K562 (cell line): Measurements from ENCODE around the gene ZNF197. TPM values are rescaled to one million over a fixed set of nuclear protein-coding genes. Genes with fewer than 3 reads are reported as not detected.

ENCODE experiments used
- C11orf30 ChIP-seq: fragments of 450-650 bp; IDR thresholded peaks from 2 replicates; pipeline ENCODE4 v1.6.1; 2016; ENCODE audit warnings: low read depth, mild to moderate bottlenecking
- CHD1 ChIP-seq: fragments of 200-600 bp; sonication (generic); IDR thresholded peaks from one replicate; pipeline ENCODE4 v1.6.1; 2012; ENCODE audit warnings: mild to moderate bottlenecking, moderate library complexity, low read length, inconsistent platforms
- CTBP1 ChIP-seq: fragments of 450-650 bp; IDR thresholded peaks from 2 replicates; pipeline ENCODE4 v1.6.1; 2016; ENCODE audit warnings: borderline replicate concordance
- E2F3 ChIP-seq: fragments of 250-450 bp; sonication (Bioruptor Pico); IDR thresholded peaks from 2 replicates; pipeline ENCODE4 v1.4.0; 2020; ENCODE audit warnings: mild to moderate bottlenecking
- FOXJ2 ChIP-seq: fragments of 200-800 bp; sonication (Bioruptor generic); IDR thresholded peaks from 2 replicates; pipeline ENCODE4 v1.6.1; 2016; ENCODE audit warnings: missing genetic modification characterization, missing compliant biosample characterization
- IFI16 ChIP-seq: fragments of 250-450 bp; sonication (Bioruptor Pico); IDR thresholded peaks from 2 replicates; pipeline ENCODE4 v2.1.2; 2022; ENCODE audit warnings: mild to moderate bottlenecking, inconsistent platforms
- KAT7 ChIP-seq: sonication (generic); formaldehyde crosslinking; IDR thresholded peaks from 2 replicates; pipeline ENCODE4 v1.8.0; 2022; ENCODE audit warnings: missing genetic modification reagents, mild to moderate bottlenecking, borderline replicate concordance
- MAZ ChIP-seq, 2 experiments: fragments of 450-650 bp in 1 of 2; sonication (generic) in 1 of 2; formaldehyde crosslinking; IDR thresholded peaks in 1 of 2; conservative IDR thresholded peaks in 1 of 2; 2 replicates each; pipeline versions ENCODE4 v1.4.0 to v1.5.0; 2020; ENCODE audit warnings: mild to moderate bottlenecking in 1 of 2, missing genetic modification reagents in 1 of 2
- MEF2D ChIP-seq: conservative IDR thresholded peaks from 2 replicates; pipeline ENCODE4 v1.6.1; 2016; ENCODE audit warnings: low read depth, missing genetic modification characterization, missing compliant biosample characterization
- MIER1 ChIP-seq: fragments of 450-650 bp; IDR thresholded peaks from 2 replicates; pipeline ENCODE4 v1.6.1; 2016; ENCODE audit warnings: antibody characterized with exemption, mild to moderate bottlenecking, low read depth
- NBN ChIP-seq: fragments of 450-650 bp; IDR thresholded peaks from 2 replicates; pipeline ENCODE4 v1.6.1; 2016; ENCODE audit warnings: low read depth, mild to moderate bottlenecking
- NR2F6 ChIP-seq: fragments of 450-650 bp; formaldehyde crosslinking; IDR thresholded peaks from 2 replicates; pipeline ENCODE4 v1.4.0; 2020; ENCODE audit warnings: mild to moderate bottlenecking
- PRMT5 ChIP-seq: sonication (generic); formaldehyde crosslinking; IDR thresholded peaks from 2 replicates; pipeline ENCODE4 v1.5.0; 2020; ENCODE audit warnings: missing genetic modification reagents
- RBM15 ChIP-seq: fragments of 200-400 bp; formaldehyde crosslinking; IDR thresholded peaks from 2 replicates; pipeline ENCODE4 v1.6.1; 2018; ENCODE audit warnings: mild to moderate bottlenecking, low read length, moderate library complexity; ENCODE audit not compliant: insufficient read depth
- SAFB ChIP-seq: fragments of 200-400 bp; formaldehyde crosslinking; IDR thresholded peaks from 2 replicates; pipeline ENCODE4 v1.6.1; 2017; ENCODE audit warnings: low read depth, low read length, borderline replicate concordance
- SMARCA4 ChIP-seq: fragments of 450-650 bp; IDR thresholded peaks from 2 replicates; pipeline ENCODE4 v1.6.1; 2016
- SREBF1 ChIP-seq: fragments of 150-350 bp; IDR thresholded peaks from 2 replicates; pipeline ENCODE4 v1.6.1; 2014; ENCODE audit warnings: antibody characterized with exemption, low read depth, low read length, borderline replicate concordance
- TFAP4 ChIP-seq: sonication (generic); formaldehyde crosslinking; IDR thresholded peaks from 2 replicates; pipeline ENCODE4 v1.8.0; 2022; ENCODE audit warnings: missing genetic modification reagents, mild to moderate bottlenecking, moderate library complexity, borderline replicate concordance
- VEZF1 ChIP-seq: fragments of 200-800 bp; sonication (Bioruptor generic); IDR thresholded peaks from 2 replicates; pipeline ENCODE4 v1.6.1; 2017; ENCODE audit warnings: missing genetic modification characterization, missing compliant biosample characterization
- ZBTB43 ChIP-seq: sonication (generic); formaldehyde crosslinking; IDR thresholded peaks from 2 replicates; pipeline ENCODE4 v1.8.0; 2023; ENCODE audit warnings: mild to moderate bottlenecking, missing genetic modification reagents
- ZNF140 ChIP-seq: fragments of 250-450 bp; sonication (Bioruptor Pico); IDR thresholded peaks from 2 replicates; pipeline ENCODE4 v1.8.0; 2021; ENCODE audit warnings: moderate library complexity, mild to moderate bottlenecking, inconsistent platforms
- ZNF23 ChIP-seq: fragments of 250-450 bp; sonication (Bioruptor Pico); IDR thresholded peaks from 2 replicates; pipeline ENCODE4 v1.4.0; 2020; ENCODE audit warnings: mild to moderate bottlenecking
- ZNF780A ChIP-seq: fragments of 250-450 bp; sonication (Bioruptor Pico); IDR thresholded peaks from 2 replicates; pipeline ENCODE4 v1.5.0; 2021; ENCODE audit warnings: mild to moderate bottlenecking
- polyA plus RNA-seq, 8 experiments: library from polyadenylated mRNA; depleted of rRNA in 4 of 8; stranded (reverse) in 5 of 8; unstranded in 3 of 8; fragments of >200 nt; fragmentation: Nextera tagmentation in 2 of 8; fragmentation: Illumina TruSeq in 1 of 8; extraction: Ambion mirVana in 2 of 8; extraction: Trizol in 1 of 8; gene quantifications; 2 replicates each; pipeline versions ENCODE4 v1.2.1 to v1.2.3, GENCODE V29; 2011 to 2014; ENCODE audit warnings: inconsistent platforms in 1 of 8, missing spikeins in 1 of 8
- total RNA-seq, 7 experiments: library from RNA; depleted of rRNA in 6 of 7; stranded (reverse); fragments of >200 nt in 6 of 7; fragmentation: Illumina TruSeq in 2 of 7; extraction: Trizol in 2 of 7; gene quantifications; 2 replicates each; pipeline versions ENCODE4 v1.2.1 to v1.2.3, GENCODE V29; 2011 to 2021; ENCODE audit warnings: low replicate concordance in 1 of 7
- TF ChIP-seq, protein P1 (sequence below): sonication (generic); formaldehyde crosslinking; IDR thresholded peaks from 2 replicates; pipeline ENCODE4 v1.8.1; 2022; ENCODE audit warnings: missing genetic modification reagents

Gene ZNF197
- total and polyA plus RNA-seq, 9 of the 15 experiments (the other 6 are each of a cell fraction or from before 2014, with no cell fraction given): 3.5 to 19.1 (median 13.7) TPM

- TF ChIP-seq SAFB (no peak), PRMT5 (no peak), RBM15 (no peak), MIER1 (0 out of 2 replicates have a peak, but pooled peaks have one; percentile 33), SREBF1 (no peak), FOXJ2 (tag) (no peak), MAZ (CRISPR knock-in tag; conservative IDR thresholded peaks at IDR 0.05 in 1 of 2, IDR thresholded peaks at IDR 0.05 in 1 of 2) (peak; percentile 70 to 87), IFI16 (CRISPR knock-in tag) (no peak), ZNF140 (CRISPR knock-in tag) (no peak), SMARCA4 (no peak), MEF2D (no peak), ZNF780A (CRISPR knock-in tag) (no peak), KAT7 (no peak), C11orf30 (peak; percentile 92), VEZF1 (CRISPR knock-in tag) (peak; percentile 33; the same call in 1 of the 2 replicates), ZNF23 (CRISPR knock-in tag) (no peak), E2F3 (CRISPR knock-in tag) (no peak), NR2F6 (CRISPR knock-in tag) (no peak), NBN (no peak), CHD1 (peak; percentile 25), TFAP4 (CRISPR knock-in tag) (peak; percentile 77; the same call in 1 of the 2 replicates), CTBP1 (peak; percentile 80; the same call in 1 of the 2 replicates), ZBTB43 (0 out of 2 replicates have a peak, but pooled peaks have one; percentile 39)
- TF ChIP-seq, protein P1, sequence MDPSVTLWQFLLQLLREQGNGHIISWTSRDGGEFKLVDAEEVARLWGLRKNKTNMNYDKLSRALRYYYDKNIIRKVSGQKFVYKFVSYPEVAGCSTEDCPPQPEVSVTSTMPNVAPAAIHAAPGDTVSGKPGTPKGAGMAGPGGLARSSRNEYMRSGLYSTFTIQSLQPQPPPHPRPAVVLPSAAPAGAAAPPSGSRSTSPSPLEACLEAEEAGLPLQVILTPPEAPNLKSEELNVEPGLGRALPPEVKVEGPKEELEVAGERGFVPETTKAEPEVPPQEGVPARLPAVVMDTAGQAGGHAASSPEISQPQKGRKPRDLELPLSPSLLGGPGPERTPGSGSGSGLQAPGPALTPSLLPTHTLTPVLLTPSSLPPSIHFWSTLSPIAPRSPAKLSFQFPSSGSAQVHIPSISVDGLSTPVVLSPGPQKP (CRISPR knock-in tag): no peak
Measured at GRCh38 chr3:44648564-44649229, 23.9 kb downstream of the ZNF197 start, which contains the start of gene ZNF35 (continued).
